OCI-LY3 (cell line): ENCODE results near the gene MATCAP1.

Experiments
- H2AFZ ChIP-seq: fragments of 200-600, 300-600 bp; shearing (Covaris generic); 2 replicates; pipeline ENCODE4 v1.6.0; 2014; ENCODE audit warnings: antibody characterized with exemption, low read depth, low read length
- H3K27ac ChIP-seq: fragments of 200-600, 300-600 bp; sonication (generic); 2 replicates; pipeline ENCODE4 v1.5.1; 2014; ENCODE audit warnings: mild to moderate bottlenecking, low read length, moderate library complexity, mixed read lengths
- H3K27me3 ChIP-seq: fragments of 200-600, 300-600 bp; sonication (generic); 2 replicates; pipeline ENCODE4 v1.6.1; 2014; ENCODE audit warnings: low read depth, low read length, mixed read lengths
- H3K36me3 ChIP-seq: fragments of 200-600, 300-600 bp; sonication (generic); replicated peaks from 2 replicates; pipeline ENCODE3; 2014; ENCODE audit warnings: low read depth, low read length, mixed read lengths
- H3K4me1 ChIP-seq: fragments of 300-600, 200-600 bp; sonication (generic); 2 replicates; pipeline ENCODE4 v1.6.1; 2014; ENCODE audit warnings: low read length, mixed read lengths
- H3K4me2 ChIP-seq: fragments of 200-600, 300-600 bp; sonication (generic); 2 replicates; pipeline ENCODE4 v1.6.1; 2014; ENCODE audit warnings: low read length, mixed read lengths
- H3K4me3 ChIP-seq: fragments of 300-600, 200-600 bp; sonication (generic); 2 replicates; pipeline ENCODE4 v1.5.1; 2014; ENCODE audit warnings: antibody characterized with exemption, mild to moderate bottlenecking, low read length, moderate library complexity
- H3K79me2 ChIP-seq: fragments of 300-600, 200-600 bp; shearing (Covaris generic); 2 replicates; pipeline ENCODE4 v1.6.1; 2014; ENCODE audit warnings: mild to moderate bottlenecking, low read length, mixed read lengths
- H3K9ac ChIP-seq: fragments of 300-600, 200-600 bp; shearing (Covaris generic); 2 replicates; pipeline ENCODE4 v1.6.0; 2014; ENCODE audit warnings: mild to moderate bottlenecking, low read length, moderate library complexity
- H3K9me3 ChIP-seq: fragments of 200-600, 300-600 bp; shearing (Covaris generic); 2 replicates; pipeline ENCODE4 v1.6.1; 2014; ENCODE audit warnings: low read length, mixed read lengths; ENCODE audit not compliant: insufficient read depth
- H4K20me1 ChIP-seq: fragments of 200-600, 300-600 bp; sonication (generic); 2 replicates; pipeline ENCODE4 v1.6.1; 2016; ENCODE audit warnings: low read length, mixed read lengths; ENCODE audit not compliant: insufficient read depth
- EZH2phosphoT487 ChIP-seq: fragments of 200-600 bp; shearing (Covaris generic); IDR thresholded peaks from 2 replicates; pipeline ENCODE4 v1.6.1; 2018; ENCODE audit warnings: antibody characterized with exemption, mixed run types, low read depth
- TF ChIP-seq, protein P1 (sequence below): fragments of 200-600, 300-600 bp; sonication (generic); IDR thresholded peaks from 2 replicates; pipeline ENCODE4 v1.5.1; 2014; ENCODE audit warnings: antibody characterized with exemption, low read length, low read depth

MATCAP1 gene

DNA sequence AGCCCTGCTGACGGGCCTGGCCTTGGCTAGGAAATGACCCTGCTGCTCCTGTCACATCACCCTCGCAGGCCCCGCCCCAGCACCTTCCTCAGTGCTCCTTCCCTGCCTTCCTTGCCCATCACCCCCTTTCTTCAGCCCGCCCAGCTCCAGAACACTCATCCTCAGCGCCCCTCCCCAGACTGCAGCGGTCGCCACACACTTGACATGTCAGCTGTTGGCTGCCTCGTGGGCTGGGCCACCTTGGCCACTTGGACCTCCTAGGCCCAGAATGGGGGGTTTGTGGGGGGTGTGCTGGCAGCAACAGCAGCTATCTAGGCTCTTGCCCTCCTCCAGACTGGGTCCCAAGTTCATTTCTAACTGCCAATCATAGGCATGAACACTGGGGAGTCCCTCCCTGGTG, 25.8 kb upstream of the MATCAP1 start:
- Histone ChIP-seq H3K9ac (no peak overlapping the region), H3K27me3 (no peaks in the 10 kb centered on the region), H3K27ac (no peak overlapping the region), H3K9me3 (no peaks in the 10 kb centered on the region), H3K4me1 (no peaks in the 10 kb centered on the region), H3K4me3 (no peak overlapping the region), H2AFZ (no peak overlapping the region), H4K20me1 (0 out of 2 replicates have a peak, but pooled peaks cover 3% of the 10 kb centered on the region), H3K36me3 (no peaks in the 10 kb centered on the region), H3K79me2 (no peaks in the 10 kb centered on the region), H3K4me2 (no peak overlapping the region)
- TF ChIP-seq, protein P1, sequence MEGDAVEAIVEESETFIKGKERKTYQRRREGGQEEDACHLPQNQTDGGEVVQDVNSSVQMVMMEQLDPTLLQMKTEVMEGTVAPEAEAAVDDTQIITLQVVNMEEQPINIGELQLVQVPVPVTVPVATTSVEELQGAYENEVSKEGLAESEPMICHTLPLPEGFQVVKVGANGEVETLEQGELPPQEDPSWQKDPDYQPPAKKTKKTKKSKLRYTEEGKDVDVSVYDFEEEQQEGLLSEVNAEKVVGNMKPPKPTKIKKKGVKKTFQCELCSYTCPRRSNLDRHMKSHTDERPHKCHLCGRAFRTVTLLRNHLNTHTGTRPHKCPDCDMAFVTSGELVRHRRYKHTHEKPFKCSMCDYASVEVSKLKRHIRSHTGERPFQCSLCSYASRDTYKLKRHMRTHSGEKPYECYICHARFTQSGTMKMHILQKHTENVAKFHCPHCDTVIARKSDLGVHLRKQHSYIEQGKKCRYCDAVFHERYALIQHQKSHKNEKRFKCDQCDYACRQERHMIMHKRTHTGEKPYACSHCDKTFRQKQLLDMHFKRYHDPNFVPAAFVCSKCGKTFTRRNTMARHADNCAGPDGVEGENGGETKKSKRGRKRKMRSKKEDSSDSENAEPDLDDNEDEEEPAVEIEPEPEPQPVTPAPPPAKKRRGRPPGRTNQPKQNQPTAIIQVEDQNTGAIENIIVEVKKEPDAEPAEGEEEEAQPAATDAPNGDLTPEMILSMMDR, result no peak
- no peak for TF ChIP-seq EZH2phosphoT487

DNA sequence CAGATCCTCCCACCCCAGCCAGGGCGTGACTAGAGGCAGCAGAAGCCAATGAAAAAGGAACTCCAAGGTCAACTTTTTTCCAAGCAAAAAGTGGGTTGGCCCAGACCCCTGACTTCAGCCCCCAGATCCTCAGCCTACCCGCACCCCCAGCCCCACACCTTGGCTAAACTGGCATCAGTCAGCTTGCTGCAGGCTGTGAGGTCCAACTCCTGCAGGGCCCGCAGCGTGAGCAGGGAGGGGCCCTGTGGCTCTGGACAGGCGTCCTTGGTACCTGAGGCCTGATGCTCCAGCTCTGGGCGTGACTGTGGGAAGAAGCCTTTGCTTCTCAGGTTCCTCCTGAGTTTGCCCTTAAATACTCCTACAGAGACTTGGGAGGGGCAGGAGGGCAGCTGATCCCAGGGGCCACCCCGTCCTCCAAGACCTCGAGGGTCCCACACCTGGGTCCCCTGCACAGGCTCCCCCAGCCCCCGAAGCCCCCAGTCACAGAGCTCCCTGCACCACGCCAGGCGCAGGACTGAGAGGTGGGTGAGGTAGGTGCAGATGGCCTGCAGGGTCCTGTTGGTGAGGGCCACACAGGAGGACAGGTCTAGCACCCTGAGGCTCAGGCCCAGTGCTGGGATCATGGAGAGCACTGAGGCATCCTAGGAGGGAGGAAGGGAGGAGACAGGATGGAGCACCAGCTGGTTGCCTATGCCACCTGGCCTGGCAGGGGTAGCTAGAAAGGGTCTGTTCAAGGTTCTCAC, 24.6 kb upstream of the MATCAP1 start:
- H3K9ac ChIP-seq, result no peak overlapping the region
- no peaks in the 10 kb centered on the region for H3K9me3 ChIP-seq
- H3K27ac ChIP-seq, result no peak overlapping the region
- no peak overlapping the region for H3K4me2 ChIP-seq
- H3K36me3 ChIP-seq, result peaks cover 8% of the 10 kb centered on the region
- no peak overlapping the region for H2AFZ ChIP-seq
- no peaks in the 10 kb centered on the region for H3K79me2 ChIP-seq
- no peaks in the 10 kb centered on the region for H3K4me1 ChIP-seq
- H3K4me3 ChIP-seq, result no peak overlapping the region
- TF ChIP-seq, protein P1, result no peak
- TF ChIP-seq EZH2phosphoT487, result no peak
- H3K27me3 ChIP-seq, result no peaks in the 10 kb centered on the region
- 0 out of 2 replicates have a peak, but pooled peaks cover 3% of the 10 kb centered on the region for H4K20me1 ChIP-seq

DNA sequence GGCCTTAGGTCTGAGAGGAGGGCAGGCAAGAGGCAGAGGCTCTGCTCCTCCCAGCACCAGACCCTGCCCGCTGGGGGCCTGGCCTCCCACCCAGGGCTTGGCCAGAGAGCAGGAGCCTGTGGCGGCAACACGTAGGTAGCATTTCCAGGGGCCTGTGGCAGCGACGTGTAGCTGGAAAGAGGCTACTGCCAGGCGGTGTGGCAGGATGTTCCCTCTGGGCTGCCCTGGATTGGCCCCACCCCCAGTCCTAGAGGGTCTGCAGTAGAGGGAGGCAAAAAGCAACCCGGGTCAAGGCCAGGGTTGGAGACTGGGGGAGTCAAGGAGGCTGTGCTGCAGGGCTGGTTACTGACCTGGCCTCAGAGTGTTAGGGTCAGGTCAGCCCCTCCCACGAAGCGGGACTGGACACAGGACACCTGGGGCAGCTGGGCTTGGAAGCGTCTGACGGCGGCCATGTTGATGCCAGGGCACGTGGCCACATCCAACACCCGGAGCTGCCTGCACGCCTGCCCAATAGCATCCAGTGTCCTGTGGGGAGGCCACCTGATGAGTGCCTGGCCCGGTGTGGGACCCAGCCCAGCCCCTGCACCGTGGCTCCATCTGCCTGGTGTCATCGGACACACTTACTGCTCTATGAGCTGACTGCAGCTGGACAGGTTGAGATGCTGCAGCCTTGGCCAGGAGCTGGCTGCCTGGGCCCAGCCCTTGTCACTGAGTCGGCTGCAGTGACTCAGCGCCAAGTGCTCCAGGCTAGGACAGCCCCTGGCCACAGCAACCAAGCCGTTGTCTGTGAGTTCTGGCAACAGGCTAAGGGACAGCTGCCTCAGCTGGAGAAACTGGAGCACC, 23.7 kb upstream of the MATCAP1 start:
- H3K27me3 ChIP-seq, result no peaks in the 10 kb centered on the region
- H4K20me1 ChIP-seq, result 0 out of 2 replicates have a peak, but pooled peaks cover 3% of the 10 kb centered on the region
- TF ChIP-seq, protein P1, result no peak
- TF ChIP-seq EZH2phosphoT487, result no peak
- H3K36me3 ChIP-seq, result peaks cover 12% of the 10 kb centered on the region
- H3K79me2 ChIP-seq, result no peaks in the 10 kb centered on the region
- H3K27ac ChIP-seq, result no peak overlapping the region
- H3K4me3 ChIP-seq, result no peak overlapping the region
- no peak overlapping the region for H3K9ac ChIP-seq
- no peaks in the 10 kb centered on the region for H3K9me3 ChIP-seq
- H3K4me1 ChIP-seq, result no peaks in the 10 kb centered on the region
- H2AFZ ChIP-seq, result no peak overlapping the region
- H3K4me2 ChIP-seq, result no peak overlapping the region

DNA sequence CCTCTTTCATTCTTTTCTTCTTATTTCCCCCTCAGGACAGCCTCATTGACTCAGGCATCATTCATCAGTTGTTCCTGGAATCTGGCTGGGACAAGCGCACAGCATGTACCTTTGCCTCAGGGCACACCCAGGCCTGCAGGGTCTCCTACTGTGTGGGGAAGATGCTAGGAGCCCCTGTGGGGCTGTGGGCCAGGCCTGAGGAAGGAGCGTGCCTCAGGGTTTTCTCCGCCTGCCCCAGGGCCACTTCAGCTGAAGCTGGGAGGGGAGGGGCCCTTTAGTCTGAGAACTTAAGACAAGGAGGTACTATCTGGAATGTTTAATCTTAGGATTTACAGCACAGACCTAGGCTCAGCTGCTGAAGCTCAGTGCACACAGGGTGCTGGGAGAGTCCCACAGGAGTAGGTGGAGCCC, 23.1 kb upstream of the MATCAP1 start:
- no peak overlapping the region for H2AFZ ChIP-seq
- 0 out of 2 replicates have a peak, but pooled peaks cover 3% of the 10 kb centered on the region for H4K20me1 ChIP-seq
- no peaks in the 10 kb centered on the region for H3K9me3 ChIP-seq
- no peaks in the 10 kb centered on the region for H3K79me2 ChIP-seq
- TF ChIP-seq, protein P1, result no peak
- no peak for TF ChIP-seq EZH2phosphoT487
- H3K36me3 ChIP-seq, result peaks cover 12% of the 10 kb centered on the region
- H3K9ac ChIP-seq, result no peak overlapping the region
- H3K4me3 ChIP-seq, result no peak overlapping the region
- no peaks in the 10 kb centered on the region for H3K27me3 ChIP-seq
- no peaks in the 10 kb centered on the region for H3K4me1 ChIP-seq
- no peak overlapping the region for H3K27ac ChIP-seq
- H3K4me2 ChIP-seq, result no peak overlapping the region
